Right lobe of liver (tissue), 6 donors: Measurements from ENCODE around the gene USP12. TPM values are rescaled to one million over a fixed set of nuclear protein-coding genes. Genes with fewer than 3 reads are reported as not detected.

ENCODE experiments used
- ATAC-seq, 4 donors: fragments of 200-7000 bp; cut with Tn5 transposase; one replicate each; pipeline ENCODE4 v1.9.1; 2020; ENCODE audit warnings: mild to moderate bottlenecking in 4 of 4, moderate library complexity in 4 of 4
- DNase-seq, 3 donors: peaks; one replicate each; pipeline ENCODE4 v3.0.0-alpha.2; 2020
- H3K27ac ChIP-seq, 3 donors: fragments of 200-600 bp; one replicate each; pipeline ENCODE4 v1.8.0; 2022
- H3K27me3 ChIP-seq, 2 donors: fragments of 200-600 bp; one replicate each; pipeline ENCODE4 v1.8.0; 2022
- H3K36me3 ChIP-seq, 4 donors: fragments of 200-600 bp; sonication (generic) in 1 of 4; one replicate each; pipeline versions ENCODE4 v1.5.1 to v1.8.0; 2017 to 2022; ENCODE audit warnings: control low read depth in 1 of 4
- H3K4me1 ChIP-seq, 4 donors: fragments of 200-600 bp; sonication (generic) in 1 of 4; one replicate each; pipeline versions ENCODE4 v1.5.1 to v1.8.0; 2017 to 2022; ENCODE audit warnings: control low read depth in 1 of 4
- H3K4me3 ChIP-seq, 3 donors: fragments of 200-600 bp; one replicate each; pipeline ENCODE4 v1.8.0; 2022
- H3K9me3 ChIP-seq, 4 donors: fragments of 200-600 bp; sonication (generic) in 1 of 4; one replicate each; pipeline versions ENCODE4 v1.5.1 to v1.8.0; 2017 to 2022; ENCODE audit warnings: control low read depth in 1 of 4
- CTCF ChIP-seq, 4 donors: fragments of 200-600 bp in 3 of 4; fragments of 450-650 bp in 1 of 4; IDR thresholded peaks; one replicate each; pipeline versions ENCODE4 v1.5.1 to v1.8.0; 2016 to 2022; ENCODE audit warnings: antibody characterized with exemption in 4 of 4, mild to moderate bottlenecking in 2 of 4
- POLR2A ChIP-seq: fragments of 450-650 bp; IDR thresholded peaks from one replicate; pipeline ENCODE4 v1.6.1; 2017; ENCODE audit warnings: antibody characterized with exemption, mild to moderate bottlenecking
- WGBS: methylation state at CpG from one replicate; pipeline ENCODE4 v1.1.6; 2018; ENCODE audit warnings: low coverage, low lambda C conversion rate; ENCODE audit not compliant: insufficient coverage; ENCODE audit errors: missing lambda C conversion rate; 5-methylcytosine and 5-hydroxymethylcytosine counted together
- intact Hi-C, 2 donors: fragments of 100-400 bp; cut with DNase I; formaldehyde crosslinking; loops; one replicate each; pipeline versions ENCODE4 v1.11.2 to v1.14.1; 2022
- total RNA-seq, 6 experiments: library from RNA; depleted of rRNA in 2 of 6; stranded (reverse); fragments of >200 nt in 2 of 6; fragmentation: NEBNext Ultra II Directional in 3 of 6; extraction: Animal tissue kit (Norgen Biotek cat#: 25700) in 3 of 6; gene quantifications; one replicate each; pipeline versions ENCODE4 v1.1.0 to v1.2.4, GENCODE V29; 2016 to 2023
- donor health status: DM: no; HTN: yes; CAD: no.
- donor health status: DM: no; HTN: no; CAD: no.
- donor health status: DM: no; HTN: no; CAD: no.
- donor health status: DM: no; HTN: yes; CAD: no.
- donor health status: DM: no; HTN: yes; CAD: no.

Gene USP12
- total RNA-seq, 6 experiments from 2014 or later = 11.5 to 25.4 (median 14.6) TPM

DNA sequence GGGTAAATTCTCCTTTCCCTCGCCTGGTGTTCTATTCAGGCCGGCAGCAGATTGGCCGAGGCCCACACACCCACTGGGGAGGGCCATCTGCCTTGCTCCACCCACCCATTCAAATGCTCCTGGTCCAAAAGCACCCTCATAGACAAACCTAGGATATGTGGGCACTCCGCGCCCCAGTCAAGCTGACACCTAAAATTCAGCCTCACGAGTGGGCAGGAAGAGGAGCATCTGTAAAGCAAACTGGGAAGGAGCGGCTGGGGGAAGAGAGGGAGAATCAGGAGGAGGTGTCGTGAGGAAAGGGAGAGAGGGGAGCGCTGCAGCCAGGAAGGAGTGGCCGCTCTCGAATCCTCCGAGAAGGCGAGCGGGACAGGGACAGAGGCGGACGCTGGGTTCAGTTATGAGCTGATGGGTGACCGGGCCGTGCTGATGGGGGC, 136.9 kb downstream of the USP12 start:
- intact Hi-C loops = no loop called here
- WGBS = 34% methylated on average over 14 of the region's 18 CpGs
- Histone ChIP-seq H3K4me1 (no peaks in the 10 kb centered on the region), H3K36me3 (no peaks in the 10 kb centered on the region), H3K9me3 (no peaks in the 10 kb centered on the region), H3K27ac (no peak overlapping the region), H3K4me3 (peak overlapping the region in 1 of 3 donors; percentile 32), H3K27me3 (no peaks in the 10 kb centered on the region)
- ATAC-seq (peak; percentile 59 to 86 (median 80)), DNase-seq (no peak)
- TF ChIP-seq POLR2A (no peak), CTCF (IDR thresholded peaks at IDR 0.05) (no peak)

- Histone ChIP-seq H3K36me3 (no peaks in the 10 kb centered on the region), H3K4me1 (no peaks in the 10 kb centered on the region), H3K4me3 (no peak overlapping the region), H3K27me3 (no peaks in the 10 kb centered on the region), H3K9me3 (no peaks in the 10 kb centered on the region), H3K27ac (no peak overlapping the region)
- 69% methylated on average over 8 of the region's 8 CpGs for WGBS
- no peak for TF ChIP-seq CTCF (IDR thresholded peaks at IDR 0.05)
- TF ChIP-seq POLR2A = no peak
- intact Hi-C loops = no loop called here
- DNase-seq = no peak
- no peak for ATAC-seq
These were observed 142.7 kb downstream of the USP12 start for GRCh38 chr13:27028683-27029480.

DNA sequence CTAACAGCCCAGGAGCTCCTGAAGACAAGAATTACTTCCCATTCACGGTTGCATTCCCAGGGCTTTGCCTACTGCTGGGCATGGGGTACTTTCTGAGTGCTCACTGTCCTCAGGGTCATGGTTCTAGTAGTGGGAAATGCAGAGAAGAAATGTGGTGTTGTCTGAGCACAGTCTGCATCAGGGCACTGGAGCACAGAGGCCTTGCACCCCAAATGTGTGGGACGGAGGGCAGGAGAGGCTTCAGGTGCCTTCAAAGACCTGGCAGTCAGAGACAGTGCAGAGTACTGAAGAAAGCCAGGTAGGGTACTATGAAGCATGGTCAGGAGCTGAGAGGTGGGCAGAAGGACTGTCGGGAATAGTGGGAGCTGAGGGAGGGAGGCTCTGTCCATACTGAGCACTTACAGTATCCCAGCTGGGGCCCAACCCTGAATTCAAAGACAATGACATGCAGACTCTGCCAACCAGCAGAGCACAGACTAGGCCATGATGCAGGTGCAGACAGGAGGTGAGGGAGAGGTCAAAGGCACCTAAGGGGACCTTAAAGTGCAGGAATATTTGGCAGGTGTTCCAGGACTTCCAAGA, 144.4 kb downstream of the USP12 start:
- Histone ChIP-seq H3K4me1 (peaks cover 0 to 6% (median 0%) of the 10 kb centered on the region in 4 donors), H3K27me3 (no peaks in the 10 kb centered on the region), H3K27ac (no peak overlapping the region), H3K36me3 (no peaks in the 10 kb centered on the region), H3K4me3 (no peak overlapping the region), H3K9me3 (no peaks in the 10 kb centered on the region)
- intact Hi-C loops = no loop called here
- 90% methylated on average over 3 of the region's 3 CpGs for WGBS
- DNase-seq (no peak), ATAC-seq (no peak)
- TF ChIP-seq POLR2A = no peak
- TF ChIP-seq CTCF (IDR thresholded peaks at IDR 0.05) = no peak

DNA sequence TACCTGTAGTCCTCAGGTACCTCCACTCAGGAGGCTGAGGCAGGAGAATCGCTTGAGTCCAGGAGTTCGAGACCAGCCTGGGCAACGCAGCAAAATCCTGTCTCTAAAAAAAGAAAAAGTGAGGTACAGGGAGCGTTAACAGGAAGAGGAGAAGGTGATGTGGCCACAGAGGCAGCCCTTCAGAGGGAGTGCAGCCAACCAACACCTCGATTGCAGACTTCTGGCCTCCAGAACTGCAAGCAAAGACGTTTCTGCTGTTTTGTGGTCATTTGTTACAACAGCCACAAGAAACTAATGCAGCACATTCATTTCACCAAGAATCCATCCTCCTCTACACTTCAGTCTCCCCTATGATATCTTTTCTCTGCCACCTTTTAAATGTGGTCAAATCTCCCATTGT, 145.2 kb downstream of the USP12 start:
- Histone ChIP-seq H3K9me3 (no peaks in the 10 kb centered on the region), H3K4me1 (peaks cover 0 to 6% (median 0%) of the 10 kb centered on the region in 4 donors), H3K4me3 (no peak overlapping the region), H3K27me3 (no peaks in the 10 kb centered on the region), H3K27ac (no peak overlapping the region), H3K36me3 (no peaks in the 10 kb centered on the region)
- DNase-seq (no peak), ATAC-seq (no peak)
- 58% methylated on average over 6 of the region's 6 CpGs for WGBS
- TF ChIP-seq POLR2A (no peak), CTCF (IDR thresholded peaks at IDR 0.05) (no peak)
- intact Hi-C loops = no loop called here
